ENCODE results near the gene NRM. TPM values are rescaled to one million over a fixed set of nuclear protein-coding genes. Genes with fewer than 3 reads are reported as not detected.

NRM gene
- polyA plus RNA-seq, 1 donor from 2014 or later, result 7.1 TPM

GRCh38 chr6:30727920-30728553 lies 37.3 kb upstream of the NRM start:
- Histone ChIP-seq H3K4me2 (ENCODE audit: low read length) (no peak overlapping the region), H3K9me3 (ENCODE audit: low read length) (no peaks in the 10 kb centered on the region), H3K36me3 (ENCODE audit: insufficient read depth, low read length) (peaks cover 3% of the 10 kb centered on the region), H3K9me2 (ENCODE audit: insufficient read depth, low read length) (no peaks in the 10 kb centered on the region), H3K27me3 (ENCODE audit: insufficient read depth, low read depth, low read length) (no peaks in the 10 kb centered on the region), H3K4me3 (ENCODE audit: low read length) (no peak overlapping the region), H3K27ac (ENCODE audit: low read length) (no peak overlapping the region), H4K20me1 (ENCODE audit: insufficient read depth) (peaks cover 30% of the 10 kb centered on the region), H3F3A (ENCODE audit: insufficient read depth, low read length, poor library complexity, severe bottlenecking) (peaks cover 8% of the 10 kb centered on the region), H3K9ac (ENCODE audit: low read length) (no peak overlapping the region), H2AFZ (ENCODE audit: low read depth, low read length) (no peak overlapping the region), H3K79me2 (replicated peaks; ENCODE audit: insufficient read depth, low read length) (peaks cover 36% of the 10 kb centered on the region)
- TF ChIP-seq EP300 (conservative IDR thresholded peaks at IDR 0.05; ENCODE audit: poor library complexity, severe bottlenecking) (no peak), REST (IDR thresholded peaks at IDR 0.05; ENCODE audit: borderline replicate concordance) (no peak), CTCF (IDR thresholded peaks at IDR 0.05; ENCODE audit: poor library complexity, severe bottlenecking) (no peak), SMC3 (conservative IDR thresholded peaks at IDR 0.05; ENCODE audit: poor library complexity) (no peak), RAD21 (conservative IDR thresholded peaks at IDR 0.05) (no peak), MXI1 (conservative IDR thresholded peaks at IDR 0.05; ENCODE audit: poor library complexity, severe bottlenecking) (no peak), TAF1 (IDR thresholded peaks at IDR 0.05; ENCODE audit: low read depth) (no peak), EZH2 (IDR thresholded peaks at IDR 0.05; ENCODE audit: borderline replicate concordance, insufficient read depth, low read length, poor library complexity, severe bottlenecking) (no peak), POLR2AphosphoS5 (IDR thresholded peaks at IDR 0.05) (no peak)

GRCh38 chr6:30726506-30727413 lies 36.0 kb upstream of the NRM start:
- Histone ChIP-seq H3K9me2 (ENCODE audit: insufficient read depth, low read length) (no peaks in the 10 kb centered on the region), H3K36me3 (ENCODE audit: insufficient read depth, low read length) (peaks cover 6% of the 10 kb centered on the region), H3K79me2 (replicated peaks; ENCODE audit: insufficient read depth, low read length) (peaks cover 49% of the 10 kb centered on the region), H3K27ac (ENCODE audit: low read length) (no peak overlapping the region), H3K9me3 (ENCODE audit: low read length) (no peaks in the 10 kb centered on the region), H3K27me3 (ENCODE audit: insufficient read depth, low read depth, low read length) (no peaks in the 10 kb centered on the region), H4K20me1 (ENCODE audit: insufficient read depth) (peaks cover 41% of the 10 kb centered on the region), H3K4me3 (ENCODE audit: low read length) (no peak overlapping the region), H3F3A (ENCODE audit: insufficient read depth, low read length, poor library complexity, severe bottlenecking) (peaks cover 12% of the 10 kb centered on the region), H2AFZ (ENCODE audit: low read depth, low read length) (no peak overlapping the region), H3K4me2 (ENCODE audit: low read length) (no peak overlapping the region), H3K9ac (ENCODE audit: low read length) (no peak overlapping the region)
- TF ChIP-seq REST (IDR thresholded peaks at IDR 0.05; ENCODE audit: borderline replicate concordance) (no peak), RAD21 (conservative IDR thresholded peaks at IDR 0.05) (no peak), EZH2 (IDR thresholded peaks at IDR 0.05; ENCODE audit: borderline replicate concordance, insufficient read depth, low read length, poor library complexity, severe bottlenecking) (no peak), TAF1 (IDR thresholded peaks at IDR 0.05; ENCODE audit: low read depth) (no peak), MXI1 (conservative IDR thresholded peaks at IDR 0.05; ENCODE audit: poor library complexity, severe bottlenecking) (no peak), POLR2AphosphoS5 (IDR thresholded peaks at IDR 0.05) (no peak), CTCF (IDR thresholded peaks at IDR 0.05; ENCODE audit: poor library complexity, severe bottlenecking) (no peak), EP300 (conservative IDR thresholded peaks at IDR 0.05; ENCODE audit: poor library complexity, severe bottlenecking) (no peak), SMC3 (conservative IDR thresholded peaks at IDR 0.05; ENCODE audit: poor library complexity) (no peak)
